ENCODE measurements around the gene SPTB. TPM values are rescaled to one million over a fixed set of nuclear protein-coding genes. Genes with fewer than 3 reads are reported as not detected.
"Not testable (repeated sequence)": the region's sequence is repeated elsewhere in the genome, so short reads cannot be mapped to it uniquely, and the experiment has no call there.

The SPTB gene
- total RNA-seq, 2 donors from 2014 or later: 0.34 to 0.42 TPM

DNA sequence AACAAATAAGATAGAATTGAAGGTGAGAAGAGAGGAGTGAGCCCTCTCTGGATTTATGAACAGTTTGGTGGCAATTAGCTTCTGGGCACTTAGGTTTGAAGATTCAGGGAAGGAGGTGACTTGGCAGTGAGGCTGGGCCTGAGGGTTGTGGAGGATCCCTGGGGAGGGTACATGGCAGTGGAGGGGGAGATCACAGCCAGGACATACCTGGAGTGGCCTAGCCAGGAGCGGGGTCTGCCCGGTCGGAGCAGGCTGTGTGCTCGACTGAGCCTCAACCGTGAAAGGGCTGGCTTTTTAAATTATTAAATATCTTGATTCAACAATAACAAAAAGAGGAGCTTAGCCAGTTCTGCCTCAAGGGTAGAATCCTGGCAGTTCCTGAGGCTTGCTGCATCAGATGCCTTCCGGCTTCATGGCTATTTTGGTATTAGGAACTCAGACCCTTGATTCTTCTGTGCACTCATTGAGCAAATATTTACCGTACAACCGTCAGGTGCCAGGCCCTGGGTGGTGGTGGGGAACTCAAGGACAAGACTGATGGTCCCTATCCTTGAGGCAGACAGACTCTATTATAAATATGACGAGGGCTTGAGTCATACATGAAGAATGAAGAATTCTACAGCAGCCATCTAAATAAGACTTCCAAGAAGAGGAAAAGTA, 73.4 kb downstream of the SPTB start:
- ATAC-seq (peak; percentile 45), DNase-seq (no peak)
- intact Hi-C loops (cut with DNase I, micrococcal nuclease): no loop called here

DNA sequence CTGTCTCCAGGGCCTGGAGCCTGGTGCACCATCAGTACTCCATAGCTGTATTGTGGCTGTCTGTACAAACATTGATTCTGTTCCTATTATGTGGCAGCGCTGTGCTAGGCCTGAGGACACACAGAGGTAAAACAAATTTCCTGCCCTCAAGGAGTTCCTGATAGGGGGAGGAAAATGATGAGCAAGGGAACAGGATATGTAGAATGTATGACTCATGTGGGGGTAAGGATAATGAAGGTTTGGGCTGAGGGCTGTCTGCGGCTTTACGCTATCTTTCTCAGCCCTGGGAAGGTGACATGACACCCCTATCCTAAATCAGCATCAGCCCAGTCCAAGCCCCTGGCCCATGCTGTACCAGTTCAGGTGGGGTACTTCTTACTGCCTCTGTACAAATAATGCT, 74.1 kb downstream of the SPTB start:
- intact Hi-C loops (cut with DNase I, micrococcal nuclease); ATAC-seq; DNase-seq: not testable (repeated sequence)

DNA sequence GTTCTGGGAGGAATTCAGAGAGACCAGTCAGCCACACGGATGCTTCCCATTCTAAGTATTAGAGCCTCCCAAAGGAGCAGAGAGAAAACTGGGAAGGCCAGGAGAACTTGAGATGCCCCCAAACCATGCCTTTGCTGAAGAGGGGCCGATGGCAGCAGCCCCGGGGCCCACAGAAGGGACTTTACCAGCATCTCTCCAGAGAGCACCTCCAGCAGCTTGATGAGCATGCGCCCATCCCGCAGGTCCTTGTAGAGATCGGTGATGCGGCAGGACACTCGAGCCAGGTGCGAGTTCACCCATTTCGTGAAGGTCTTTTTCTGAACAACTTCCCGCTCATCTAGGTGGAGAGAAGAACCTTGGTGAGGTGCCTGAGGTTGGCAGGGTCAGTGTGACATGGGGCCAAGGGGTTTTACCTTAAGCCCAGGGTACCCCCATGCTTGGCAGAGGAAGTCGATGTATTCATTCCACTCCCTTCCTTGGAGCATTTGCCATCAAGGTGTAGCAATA, 74.9 kb downstream of the SPTB start:
- ATAC-seq (no peak), DNase-seq (peak in 1 of 2 donors; percentile 12)
- intact Hi-C loops (cut with DNase I, micrococcal nuclease): no loop called here

GRCh38 chr14:64801800-64802199, 77.9 kb downstream of the SPTB start:
- no peak for DNase-seq
- no peak for ATAC-seq
- intact Hi-C loops (cut with DNase I, micrococcal nuclease): no loop called here

GRCh38 chr14:64801046-64801445, 78.7 kb downstream of the SPTB start:
- intact Hi-C loops (cut with DNase I, micrococcal nuclease): no loop called here
- no peak for DNase-seq
- ATAC-seq: no peak

DNA sequence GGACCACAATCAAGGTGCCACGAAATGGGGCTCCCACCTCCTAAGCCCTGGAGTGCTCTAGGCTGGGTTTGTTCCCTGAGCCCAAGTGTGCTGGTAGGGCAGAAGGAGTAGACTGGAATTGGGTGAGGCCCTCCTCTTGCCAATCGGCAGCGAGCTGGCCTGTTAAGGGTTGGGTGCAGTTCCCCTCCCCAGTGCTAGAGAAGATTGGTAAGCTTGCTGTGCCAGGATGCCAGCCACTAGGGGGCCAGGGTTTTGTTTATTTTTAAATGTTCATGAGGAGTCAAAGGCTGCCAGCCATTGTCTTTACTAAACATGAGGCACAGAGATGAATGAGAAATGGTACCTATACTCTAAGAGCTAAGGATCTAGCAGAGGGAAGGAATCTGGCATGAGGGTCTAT, 79.7 kb downstream of the SPTB start:
- ATAC-seq (peak; percentile 56), DNase-seq (peak in 1 of 2 donors; percentile 39)
- intact Hi-C loops (cut with DNase I, micrococcal nuclease): no loop called here

GRCh38 chr14:64799555-64799954, 80.2 kb downstream of the SPTB start:
- intact Hi-C loops (cut with DNase I, micrococcal nuclease): no loop called here
- DNase-seq (no peak), ATAC-seq (no peak)

DNA sequence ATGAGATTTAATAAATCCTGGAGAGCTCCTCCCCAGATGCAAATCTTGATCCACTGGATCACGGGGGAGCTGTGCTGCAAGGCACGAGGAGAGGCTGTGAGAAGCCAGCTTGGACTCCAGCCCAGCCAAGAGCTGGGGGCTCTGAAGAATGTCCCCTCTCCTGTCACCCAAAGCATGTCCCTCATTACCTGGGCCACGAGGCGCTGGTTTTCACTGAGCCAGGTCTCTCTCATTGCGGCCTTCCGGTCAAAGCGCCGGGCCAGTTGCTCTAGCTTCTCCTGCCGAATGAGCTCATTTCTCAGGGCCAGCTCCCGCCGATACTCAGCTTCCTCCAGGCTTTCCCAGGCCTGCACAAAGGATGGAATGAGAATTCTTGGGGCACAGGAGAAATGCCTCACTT, 83.3 kb downstream of the SPTB start:
- intact Hi-C loops (cut with DNase I, micrococcal nuclease): no loop called here
- ATAC-seq (no peak), DNase-seq (no peak)

- intact Hi-C loops (cut with DNase I, micrococcal nuclease): no loop called here
- ATAC-seq (no peak), DNase-seq (no peak)
These were observed 83.8 kb downstream of the SPTB start for GRCh38 chr14:64795921-64796320.

GRCh38 chr14:64795211-64795610, 84.5 kb downstream of the SPTB start:
- no peak for DNase-seq
- intact Hi-C loops (cut with DNase I, micrococcal nuclease): no loop called here
- no peak for ATAC-seq

DNA sequence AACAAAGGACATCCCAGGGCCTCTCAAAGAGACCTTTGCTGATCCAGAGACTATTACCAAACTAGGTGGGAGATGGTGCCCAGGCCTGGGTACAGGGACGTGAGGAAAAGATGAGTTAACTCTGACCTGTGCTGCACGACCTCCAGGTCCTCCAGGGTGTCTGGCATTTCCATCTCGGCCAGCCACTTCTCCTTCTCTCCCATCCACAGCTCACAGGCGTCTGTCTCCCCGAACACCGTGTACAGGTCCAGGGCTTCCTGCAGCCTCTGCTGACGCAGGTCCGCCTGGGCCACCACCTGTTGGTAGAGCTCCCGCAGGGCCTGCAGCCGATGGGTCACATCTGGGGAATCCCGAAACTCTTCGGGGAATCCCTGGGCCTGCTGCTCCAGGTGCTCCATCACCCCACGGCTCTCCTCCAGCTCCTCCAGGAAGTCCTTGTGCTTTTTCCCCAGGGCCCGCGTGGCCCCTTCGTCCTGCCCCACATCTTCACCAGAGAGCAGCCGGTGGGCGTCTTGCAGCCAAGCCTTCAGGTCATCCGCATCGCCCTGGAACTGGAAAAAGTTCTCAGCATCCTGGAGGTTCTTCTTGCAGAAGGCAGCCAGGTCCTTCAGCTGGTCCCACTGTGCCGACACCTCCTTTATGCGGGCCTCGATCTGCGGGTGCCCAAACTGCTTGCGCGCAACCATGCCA, 86.7 kb downstream of the SPTB start:
- no peak for ATAC-seq
- DNase-seq: no peak
- intact Hi-C loops (cut with DNase I, micrococcal nuclease): no loop called here

DNA sequence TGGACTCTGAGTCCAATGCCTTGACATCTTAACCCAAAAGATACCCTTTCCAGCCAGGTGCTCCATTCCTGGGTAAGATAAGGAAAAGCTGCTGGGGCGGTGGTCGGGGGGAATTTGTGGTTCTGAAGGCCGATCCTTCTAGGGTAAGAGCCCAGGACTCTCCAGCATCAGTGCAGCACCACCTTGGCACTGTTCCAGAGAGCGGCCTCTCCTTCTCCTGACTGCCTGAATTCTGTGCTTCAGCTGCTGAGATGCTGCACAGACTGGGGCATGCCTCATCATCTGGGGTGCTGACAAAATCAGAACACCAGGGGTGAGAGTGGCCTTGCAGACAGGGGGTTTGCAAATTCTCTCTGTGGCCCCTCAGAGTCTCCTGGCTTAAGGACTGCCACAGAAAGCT, 87.5 kb downstream of the SPTB start:
- DNase-seq (no peak), ATAC-seq (no peak)
- intact Hi-C loops (cut with DNase I, micrococcal nuclease): no loop called here

DNA sequence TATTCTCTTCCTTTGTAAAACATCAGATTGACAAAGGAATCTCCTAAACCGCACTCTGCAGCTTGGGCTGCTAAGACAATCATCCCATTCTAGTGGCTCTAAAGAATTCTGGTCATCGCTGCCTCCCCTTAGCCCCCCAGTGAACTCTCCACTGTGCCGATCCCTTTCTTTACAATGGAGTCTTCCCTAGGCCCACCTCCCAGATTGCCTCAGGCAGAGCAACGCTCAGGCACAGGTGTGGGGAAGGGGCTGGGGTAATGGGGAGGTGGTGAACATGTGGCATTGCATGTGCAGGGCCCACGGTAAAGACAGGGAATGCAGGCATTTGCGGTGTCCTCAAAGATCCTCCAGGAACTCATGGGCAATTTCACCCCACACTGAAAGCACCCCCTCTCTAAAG, 89.2 kb downstream of the SPTB start:
- DNase-seq (no peak), ATAC-seq (no peak)
- intact Hi-C loops (cut with DNase I, micrococcal nuclease): no loop called here

- DNase-seq (no peak), ATAC-seq (no peak)
- intact Hi-C loops (cut with DNase I, micrococcal nuclease): no loop called here
These were observed 90.0 kb downstream of the SPTB start for GRCh38 chr14:64789696-64790095.

DNA sequence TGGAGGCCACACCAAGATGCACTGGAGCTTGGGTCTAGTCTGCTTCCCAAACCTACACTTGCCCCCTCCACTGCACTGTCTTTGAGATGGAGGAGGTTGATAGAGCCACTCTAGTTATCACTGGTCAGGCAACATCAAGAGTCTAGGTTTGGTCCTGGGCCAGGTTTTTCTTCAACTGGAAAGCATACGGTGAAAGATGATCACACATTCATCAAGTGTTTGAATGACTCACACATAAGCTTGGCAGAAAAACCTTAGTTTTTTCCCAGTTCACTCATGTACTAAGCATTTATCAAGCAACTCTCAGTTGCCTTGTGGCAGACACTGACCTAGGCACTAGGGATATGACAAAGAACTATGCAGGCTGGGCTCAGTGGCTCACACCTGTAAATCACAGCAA, 91.0 kb downstream of the SPTB start:
- ATAC-seq: no peak
- no peak for DNase-seq
- intact Hi-C loops (cut with DNase I, micrococcal nuclease): no loop called here

DNA sequence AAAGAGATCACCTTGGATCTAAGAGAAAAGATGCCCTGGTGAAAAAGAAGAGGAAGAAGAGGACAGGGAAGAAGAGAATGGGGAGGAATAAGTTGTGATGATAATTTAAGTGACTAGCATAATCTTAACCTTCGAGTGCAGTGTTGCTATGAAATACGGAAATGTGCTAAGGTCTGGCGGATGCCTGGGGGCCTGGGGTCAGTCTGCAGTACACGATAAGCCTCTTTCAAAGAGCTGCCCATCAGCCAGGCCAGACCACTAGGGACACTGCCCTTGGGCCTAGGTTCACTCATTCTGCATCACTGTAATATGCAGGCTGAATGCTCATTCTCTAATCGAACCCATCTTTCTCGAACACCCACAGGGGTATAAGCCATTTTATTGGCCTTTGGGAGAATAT, 92.1 kb downstream of the SPTB start:
- intact Hi-C loops (cut with DNase I, micrococcal nuclease): no loop called here
- DNase-seq: no peak
- no peak for ATAC-seq

DNA sequence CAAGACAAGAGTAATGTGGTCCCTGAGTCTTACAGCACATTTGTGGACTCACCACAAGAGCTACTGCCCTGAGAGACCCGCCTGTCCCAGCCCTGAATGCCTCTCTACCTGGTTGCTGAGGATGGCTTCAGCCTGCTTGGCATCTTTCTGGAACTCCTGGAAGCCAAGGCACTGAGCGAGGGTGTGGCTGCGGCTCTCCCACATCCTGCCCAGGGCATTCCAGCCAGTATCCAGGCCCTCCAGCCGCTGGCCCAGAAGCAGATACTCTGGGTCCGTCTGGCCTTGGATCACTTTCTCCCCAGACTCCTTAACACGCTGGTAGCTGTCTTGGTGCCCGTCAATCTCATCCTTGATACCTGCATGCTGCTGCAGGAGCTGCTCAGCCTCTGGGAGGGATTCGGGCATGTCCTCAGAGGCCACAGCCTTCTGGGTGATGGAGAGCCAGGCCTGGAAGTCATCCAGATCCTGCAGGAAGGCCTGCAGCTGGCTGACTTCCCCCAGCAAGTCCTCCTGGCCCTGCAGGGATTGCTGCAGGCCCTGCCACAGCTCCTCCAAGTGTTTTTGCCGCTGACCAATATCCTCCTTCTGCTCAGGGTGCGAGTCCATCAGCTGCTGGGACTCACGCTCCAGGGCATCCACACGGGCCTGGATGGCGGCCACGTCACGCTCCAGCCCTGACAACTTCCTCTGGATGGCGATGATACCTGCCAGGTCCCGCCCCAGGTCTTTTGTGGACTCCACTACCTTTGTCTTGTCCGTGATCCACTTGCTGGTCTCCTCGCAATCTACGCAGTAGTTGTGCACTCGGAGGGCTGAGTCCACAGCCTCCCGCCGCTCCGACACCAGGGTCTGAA, 93.2 kb downstream of the SPTB start:
- intact Hi-C loops (cut with DNase I, micrococcal nuclease): no loop called here
- ATAC-seq: no peak
- no peak for DNase-seq

- intact Hi-C loops (cut with DNase I, micrococcal nuclease): no loop called here
- DNase-seq (no peak), ATAC-seq (no peak)
These were observed 95.7 kb downstream of the SPTB start for GRCh38 chr14:64784006-64784405.

GRCh38 chr14:64782196-64782595, 97.5 kb downstream of the SPTB start:
- DNase-seq (no peak), ATAC-seq (no peak)
- intact Hi-C loops (cut with DNase I, micrococcal nuclease): no loop called here

DNA sequence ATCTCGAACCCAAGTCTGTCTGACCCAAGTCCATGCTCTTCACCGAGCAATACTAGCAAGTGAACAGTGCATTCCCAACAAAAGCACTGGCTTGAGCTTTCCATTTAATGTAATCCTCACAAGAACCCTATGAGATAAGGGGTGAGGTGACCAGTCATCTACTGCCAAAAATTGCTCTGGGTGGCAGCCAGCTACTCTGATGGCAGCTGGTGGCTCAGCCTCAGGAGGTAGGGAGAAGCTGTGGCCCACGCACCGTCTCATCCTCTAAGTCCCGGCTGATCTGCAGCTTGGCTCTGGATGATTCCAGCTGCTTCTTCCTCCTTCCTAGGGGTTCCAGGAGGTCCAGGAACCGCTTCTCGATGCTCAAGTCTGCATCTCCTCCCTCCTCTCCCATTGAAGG, 100.2 kb downstream of the SPTB start:
- intact Hi-C loops (cut with DNase I, micrococcal nuclease): no loop called here

More for the DNA sequence above, 100.2 kb downstream of the SPTB start:
- no peak for ATAC-seq
- no peak for DNase-seq

Data from left colon (tissue), 2 donors.